GM18502 (cell line): Measurements from ENCODE around the gene MFSD11.

Source experiments
- ATAC-seq: cut with Tn5 transposase; IDR thresholded peaks from one replicate; pipeline ENCODE4 v1.9.1; 2021; ENCODE audit warnings: mild to moderate bottlenecking; ENCODE audit not compliant: unreplicated experiment, poor library complexity

The MFSD11 gene

DNA sequence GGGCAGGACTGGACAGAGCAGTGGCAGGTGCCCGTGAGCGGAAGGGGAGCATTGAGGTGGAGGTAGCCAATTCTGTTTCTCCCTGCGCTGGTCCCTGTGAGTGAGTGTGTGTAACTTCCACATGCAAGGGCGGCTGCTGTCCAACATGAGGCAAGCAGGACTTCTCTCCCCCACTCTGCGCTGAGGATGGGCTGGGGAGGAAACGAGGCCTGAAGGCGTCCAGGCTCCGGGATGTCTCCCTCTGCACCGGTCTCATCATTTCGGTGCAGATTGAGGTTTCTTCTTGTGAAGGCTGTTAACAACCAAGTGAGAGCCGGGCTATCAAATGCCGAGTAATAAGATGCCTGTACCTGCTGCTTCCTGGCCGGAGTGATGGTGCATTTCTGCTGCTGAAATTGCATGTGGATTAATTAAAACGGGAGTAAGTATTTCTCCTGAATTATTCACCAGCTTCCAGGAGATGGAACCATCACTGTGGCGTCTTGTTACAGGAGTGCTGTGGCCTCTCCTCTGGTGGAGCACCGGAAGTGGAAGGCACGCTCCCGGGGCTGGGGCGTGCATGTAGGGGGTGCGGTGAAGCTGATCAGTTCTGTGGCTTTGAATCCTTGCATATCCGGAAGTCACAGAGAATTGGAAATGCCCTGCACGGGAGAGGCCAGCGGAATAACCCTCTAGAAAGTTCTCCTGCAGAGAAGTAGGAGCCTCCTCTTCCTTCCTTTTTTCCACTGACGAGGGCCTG lies 88.6 kb downstream of the MFSD11 start:
- ATAC-seq = no peak

DNA sequence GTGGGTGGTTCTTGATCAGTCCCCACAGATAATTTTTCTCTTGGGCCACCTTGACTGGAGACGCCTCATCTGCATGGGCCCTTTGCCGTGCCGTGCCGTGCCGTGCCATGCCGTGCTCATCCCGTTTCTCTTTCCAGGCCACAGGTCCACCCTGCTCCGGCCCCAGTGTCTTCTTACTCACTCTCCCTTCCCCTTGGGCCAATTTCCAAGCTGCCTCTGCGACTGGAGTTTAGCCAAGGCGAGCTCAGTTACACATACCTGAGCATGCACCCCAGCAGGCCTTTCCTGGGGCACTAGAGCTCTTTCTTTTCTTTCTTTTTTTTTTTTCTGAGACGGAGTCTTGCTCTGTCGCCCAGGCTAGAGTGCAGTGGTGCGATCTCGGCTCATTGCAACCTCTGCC lies 89.8 kb downstream of the MFSD11 start:
- ATAC-seq = no peak
